ENCODE data around the gene RNASE13. TPM values are rescaled to one million over a fixed set of nuclear protein-coding genes. Genes with fewer than 3 reads are reported as not detected.

Gene RNASE13
- polyA plus RNA-seq, 1 of the 3 experiments (the other 2 are of a cell fraction), result not detected

DNA sequence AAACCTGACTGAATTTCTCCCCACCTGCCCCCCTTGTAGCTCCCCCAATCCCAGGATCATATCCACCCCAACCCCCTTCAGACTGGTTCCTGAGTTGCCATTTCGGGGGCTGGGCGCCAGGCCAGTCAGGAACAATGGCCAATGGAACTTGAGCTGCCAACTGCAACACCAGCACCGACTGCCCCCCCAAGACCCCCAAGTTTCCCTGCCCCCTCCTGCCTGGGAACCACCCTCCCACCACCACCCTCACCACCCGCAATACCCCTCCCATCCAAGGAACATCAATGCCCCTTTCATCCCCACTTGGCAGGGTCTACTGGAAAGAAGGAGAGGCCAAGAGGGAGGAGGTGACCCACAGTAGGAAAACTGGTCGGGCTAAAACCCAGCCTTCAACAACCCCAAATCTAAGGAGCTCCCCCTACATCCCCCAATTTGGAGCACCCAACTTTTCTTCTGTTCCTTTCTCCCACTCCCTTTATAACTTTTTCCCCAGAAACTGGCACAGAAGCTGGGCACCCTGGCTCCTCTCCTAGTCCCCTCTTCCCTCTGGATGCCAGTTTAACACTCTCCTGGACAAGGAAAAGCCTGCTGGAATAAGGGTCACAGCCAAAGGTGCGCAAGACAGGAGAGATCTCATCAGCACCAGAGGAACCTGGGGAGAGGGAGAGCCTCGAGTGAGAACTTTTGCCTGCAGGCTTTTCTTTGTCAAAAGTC, 8.2 kb downstream of the RNASE13 start:
- peaks cover 18% of the 10 kb centered on the region; the same call in 1 of the 2 replicates for H3K27me3 ChIP-seq (ENCODE audit: insufficient read depth)
- no peak overlapping the region for H3K4me3 ChIP-seq (ENCODE audit: low read depth in 2 of 2, low read length in 1 of 2)
- no peak overlapping the region for H2AFZ ChIP-seq (ENCODE audit: low read depth)

More for the DNA sequence above, 8.2 kb downstream of the RNASE13 start:
- no peak overlapping the region for H3K4me2 ChIP-seq
- no peak for TF ChIP-seq RXRA (IDR thresholded peaks at IDR 0.05; ENCODE audit: borderline replicate concordance, low read depth)
- TF ChIP-seq USF1 (IDR thresholded peaks at IDR 0.05; ENCODE audit: borderline replicate concordance, low read depth), result no peak
- TF ChIP-seq JUND (IDR thresholded peaks at IDR 0.05), result no peak
- no peak for TF ChIP-seq ELF1 (IDR thresholded peaks at IDR 0.05)
- TF ChIP-seq MAX (IDR thresholded peaks at IDR 0.05; ENCODE audit: low read depth), result no peak
- no peak for TF ChIP-seq RAD21 (IDR thresholded peaks at IDR 0.05; ENCODE audit: low read length)
- TF ChIP-seq FOXJ3 (CRISPR knock-in tag; IDR thresholded peaks at IDR 0.05), result no peak
- TF ChIP-seq, protein P1, sequence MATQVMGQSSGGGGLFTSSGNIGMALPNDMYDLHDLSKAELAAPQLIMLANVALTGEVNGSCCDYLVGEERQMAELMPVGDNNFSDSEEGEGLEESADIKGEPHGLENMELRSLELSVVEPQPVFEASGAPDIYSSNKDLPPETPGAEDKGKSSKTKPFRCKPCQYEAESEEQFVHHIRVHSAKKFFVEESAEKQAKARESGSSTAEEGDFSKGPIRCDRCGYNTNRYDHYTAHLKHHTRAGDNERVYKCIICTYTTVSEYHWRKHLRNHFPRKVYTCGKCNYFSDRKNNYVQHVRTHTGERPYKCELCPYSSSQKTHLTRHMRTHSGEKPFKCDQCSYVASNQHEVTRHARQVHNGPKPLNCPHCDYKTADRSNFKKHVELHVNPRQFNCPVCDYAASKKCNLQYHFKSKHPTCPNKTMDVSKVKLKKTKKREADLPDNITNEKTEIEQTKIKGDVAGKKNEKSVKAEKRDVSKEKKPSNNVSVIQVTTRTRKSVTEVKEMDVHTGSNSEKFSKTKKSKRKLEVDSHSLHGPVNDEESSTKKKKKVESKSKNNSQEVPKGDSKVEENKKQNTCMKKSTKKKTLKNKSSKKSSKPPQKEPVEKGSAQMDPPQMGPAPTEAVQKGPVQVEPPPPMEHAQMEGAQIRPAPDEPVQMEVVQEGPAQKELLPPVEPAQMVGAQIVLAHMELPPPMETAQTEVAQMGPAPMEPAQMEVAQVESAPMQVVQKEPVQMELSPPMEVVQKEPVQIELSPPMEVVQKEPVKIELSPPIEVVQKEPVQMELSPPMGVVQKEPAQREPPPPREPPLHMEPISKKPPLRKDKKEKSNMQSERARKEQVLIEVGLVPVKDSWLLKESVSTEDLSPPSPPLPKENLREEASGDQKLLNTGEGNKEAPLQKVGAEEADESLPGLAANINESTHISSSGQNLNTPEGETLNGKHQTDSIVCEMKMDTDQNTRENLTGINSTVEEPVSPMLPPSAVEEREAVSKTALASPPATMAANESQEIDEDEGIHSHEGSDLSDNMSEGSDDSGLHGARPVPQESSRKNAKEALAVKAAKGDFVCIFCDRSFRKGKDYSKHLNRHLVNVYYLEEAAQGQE (IDR thresholded peaks at IDR 0.05; ENCODE audit: low read depth, low read length), result no peak
- no peak for TF ChIP-seq MEF2A (IDR thresholded peaks at IDR 0.05; ENCODE audit: borderline replicate concordance, low read depth)
- TF ChIP-seq GATA2 (CRISPR knock-in tag; IDR thresholded peaks at IDR 0.05), result no peak
- no peak for TF ChIP-seq RFX5 (IDR thresholded peaks at IDR 0.05; ENCODE audit: low read length)
- no peak for TF ChIP-seq FOSL2 (IDR thresholded peaks at IDR 0.05; ENCODE audit: borderline replicate concordance, low read depth)
- no peak for DNase-seq
- no peaks in the 10 kb centered on the region for H3K9me3 ChIP-seq
- H3F3A ChIP-seq (replicated peaks; ENCODE audit: insufficient read depth), result no peaks in the 10 kb centered on the region
- H3K9me2 ChIP-seq, result no peaks in the 10 kb centered on the region
- 84% methylated on average over 7 of the region's 7 CpGs for WGBS (ENCODE audit: low lambda C conversion rate)
- no peaks in the 10 kb centered on the region for H3K36me3 ChIP-seq (replicated peaks in 1 of 2; ENCODE audit: control insufficient read depth in 1 of 2, insufficient read depth in 2 of 2, low read length in 1 of 2)
- ChIA-PET CTCF (interaction anchor here (0.7 to 4.9 kb wide), 7 partner anchors 9 to 488 kb away, joined by 3 to 43 read pairs (median 4); no protein-coding TSS in a partner anchor), POLR2A (interaction anchor here (1.2 kb wide), 1 partner anchor 11 kb away, joined by 4 read pairs; no protein-coding TSS in a partner anchor)
- H3K4me1 ChIP-seq (ENCODE audit: control insufficient read depth in 1 of 2, insufficient read depth in 2 of 2, low read depth in 1 of 2, low read length in 1 of 2), result peaks cover 0 to 10% of the 10 kb centered on the region in 2 experiments; a peak in 1 of 4 replicates
- no peaks in the 10 kb centered on the region for H3K79me2 ChIP-seq (ENCODE audit: insufficient read depth)
- no peaks in the 10 kb centered on the region for H4K20me1 ChIP-seq (ENCODE audit: insufficient read depth)
- no peak overlapping the region for H3K27ac ChIP-seq (ENCODE audit: low read depth in 2 of 2, low read length in 1 of 2)
- no peak overlapping the region for H3K9ac ChIP-seq
